Caco-2 (cell line): Measurements from ENCODE around the gene RAB41. TPM values are rescaled to one million over a fixed set of nuclear protein-coding genes. Genes with fewer than 3 reads are reported as not detected.

Experiments used
- BruUV-seq: library from RNA; stranded (reverse); fragments of 400-500 nt; replicated peaks from 2 replicates; lab custom pipeline; 2021; lab: Mats Ljungman, UMichigan
- CTCF ChIA-PET: fragments of 300-600 bp; sonication (Branson Sonifier 250); formaldehyde crosslinking; loops from one replicate; lab custom pipeline; 2022; ENCODE audit warnings: antibody characterized with exemption; lab: Charles Lee
- POLR2A ChIA-PET: fragments of 300-600 bp; sonication (Branson Sonifier 250); formaldehyde crosslinking; loops from one replicate; lab custom pipeline; 2022; ENCODE audit warnings: antibody characterized with exemption; lab: Charles Lee
- DNase-seq, 2 experiments: peaks; one replicate each; pipeline versions ENCODE4 v3.0.0 to v3.0.0-alpha.2; 2020 to 2022
- H3K27me3 ChIP-seq: replicated peaks from 2 replicates; pipeline ENCODE4 v1.6.0; 2011; ENCODE audit warnings: low read length; ENCODE audit not compliant: control insufficient read depth, insufficient read depth
- H3K36me3 ChIP-seq: 2 replicates; pipeline ENCODE4 v1.5.1; 2011; ENCODE audit warnings: low read length; ENCODE audit not compliant: control insufficient read depth, insufficient read depth
- H3K4me1 ChIP-seq: fragments of 250-450 bp; sonication (Bioruptor Pico); 2 replicates; pipeline ENCODE4 v1.5.1; 2020; ENCODE audit warnings: mild to moderate bottlenecking
- H3K4me3 ChIP-seq: 2 replicates; pipeline ENCODE4 v1.5.1; 2011; ENCODE audit warnings: low read depth, mild to moderate bottlenecking, control low read depth, low read length
- H3K9me3 ChIP-seq: fragments of 250-450 bp; sonication (Bioruptor Pico); 2 replicates; pipeline ENCODE4 v1.5.1; 2020; ENCODE audit warnings: mild to moderate bottlenecking, moderate library complexity
- H3K27ac Mint-ChIP-seq: one replicate; pipeline ENCODE4 v1.8.0; 2022; ENCODE audit warnings: mixed read lengths; ENCODE audit not compliant: unreplicated experiment
- H3K27me3 Mint-ChIP-seq: one replicate; pipeline ENCODE4 v1.8.0; 2022; ENCODE audit warnings: mixed read lengths; ENCODE audit not compliant: insufficient read depth, unreplicated experiment
- H3K36me3 Mint-ChIP-seq: one replicate; pipeline ENCODE4 v1.8.0; 2022; ENCODE audit warnings: mild to moderate bottlenecking, mixed read lengths; ENCODE audit not compliant: insufficient read depth, unreplicated experiment
- H3K4me1 Mint-ChIP-seq: one replicate; pipeline ENCODE4 v1.8.0; 2022; ENCODE audit warnings: low read depth, mixed read lengths; ENCODE audit not compliant: unreplicated experiment
- H3K4me3 Mint-ChIP-seq: one replicate; pipeline ENCODE4 v1.8.0; 2022; ENCODE audit warnings: mild to moderate bottlenecking, moderate library complexity, mixed read lengths; ENCODE audit not compliant: unreplicated experiment
- H3K9me3 Mint-ChIP-seq: one replicate; pipeline ENCODE4 v1.8.0; 2022; ENCODE audit warnings: mixed read lengths; ENCODE audit not compliant: unreplicated experiment
- intact Hi-C: fragments of 100-400 bp; cut with micrococcal nuclease; formaldehyde crosslinking; loops from one replicate; pipeline ENCODE4 v1.10.0; 2022; ENCODE audit not compliant: unreplicated experiment
- total RNA-seq: library from RNA; stranded (reverse); gene quantifications from 2 replicates; pipeline ENCODE4 v1.2.3, GENCODE V29; 2022
- TF ChIP-seq, protein P1 (sequence below), 2 experiments: fragments of 200-600 bp in 1 of 2; IDR thresholded peaks; 1 replicate in 1 of 2; 2 replicates in 1 of 2; pipeline versions ENCODE4 v1.5.1 to v1.8.0; 2011 to 2022; ENCODE audit warnings: antibody characterized with exemption in 1 of 2, control low read depth in 1 of 2, inconsistent platforms in 1 of 2, low read depth in 1 of 2, low read length in 1 of 2, mild to moderate bottlenecking in 1 of 2, moderate library complexity in 1 of 2; ENCODE audit not compliant: insufficient read depth in 1 of 2, severe bottlenecking in 1 of 2, unreplicated experiment in 1 of 2

Gene RAB41
- total RNA-seq, 1 experiment from 2014 or later = not detected

DNA sequence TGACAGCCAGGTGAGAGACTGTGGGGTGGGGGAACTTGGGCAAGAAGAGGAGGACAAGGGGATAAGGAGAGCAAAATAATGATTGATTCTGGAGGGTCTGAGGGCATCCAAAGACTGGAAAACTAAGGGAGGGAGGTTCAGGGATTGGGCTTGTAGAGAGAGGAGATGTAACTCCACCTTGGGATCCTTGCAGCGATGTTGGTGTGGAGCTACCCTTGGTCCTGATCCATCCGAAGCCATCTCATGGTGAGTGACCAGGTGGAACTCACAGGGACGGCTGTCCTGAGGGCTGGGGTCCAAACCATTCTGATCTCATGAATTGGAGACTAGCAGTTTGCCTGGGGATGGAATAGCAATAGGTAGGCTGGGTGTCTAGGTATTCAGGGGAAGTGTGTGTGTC is 1.4 kb upstream of the RAB41 start:
- peaks cover 7% of the 10 kb centered on the region for H3K4me1 Mint-ChIP-seq
- TF ChIP-seq, protein P1, sequence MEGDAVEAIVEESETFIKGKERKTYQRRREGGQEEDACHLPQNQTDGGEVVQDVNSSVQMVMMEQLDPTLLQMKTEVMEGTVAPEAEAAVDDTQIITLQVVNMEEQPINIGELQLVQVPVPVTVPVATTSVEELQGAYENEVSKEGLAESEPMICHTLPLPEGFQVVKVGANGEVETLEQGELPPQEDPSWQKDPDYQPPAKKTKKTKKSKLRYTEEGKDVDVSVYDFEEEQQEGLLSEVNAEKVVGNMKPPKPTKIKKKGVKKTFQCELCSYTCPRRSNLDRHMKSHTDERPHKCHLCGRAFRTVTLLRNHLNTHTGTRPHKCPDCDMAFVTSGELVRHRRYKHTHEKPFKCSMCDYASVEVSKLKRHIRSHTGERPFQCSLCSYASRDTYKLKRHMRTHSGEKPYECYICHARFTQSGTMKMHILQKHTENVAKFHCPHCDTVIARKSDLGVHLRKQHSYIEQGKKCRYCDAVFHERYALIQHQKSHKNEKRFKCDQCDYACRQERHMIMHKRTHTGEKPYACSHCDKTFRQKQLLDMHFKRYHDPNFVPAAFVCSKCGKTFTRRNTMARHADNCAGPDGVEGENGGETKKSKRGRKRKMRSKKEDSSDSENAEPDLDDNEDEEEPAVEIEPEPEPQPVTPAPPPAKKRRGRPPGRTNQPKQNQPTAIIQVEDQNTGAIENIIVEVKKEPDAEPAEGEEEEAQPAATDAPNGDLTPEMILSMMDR (IDR thresholded peaks at IDR 0.05; ENCODE audit: insufficient read depth in 1 of 2, low read depth in 1 of 2, low read length in 1 of 2, severe bottlenecking in 1 of 2, unreplicated experiment in 1 of 2) = no peak
- H3K36me3 Mint-ChIP-seq = no peaks in the 10 kb centered on the region
- H3K9me3 Mint-ChIP-seq = no peaks in the 10 kb centered on the region
- H3K27me3 Mint-ChIP-seq = peaks cover 4% of the 10 kb centered on the region
- no peaks in the 10 kb centered on the region for H3K9me3 ChIP-seq
- DNase-seq = no peak
- CTCF ChIA-PET = interaction anchor here (0.6 kb wide), 1 partner anchor 147 kb away, joined by 4 read pairs; the partner anchor contains the start of gene IGBP1
- H3K4me3 Mint-ChIP-seq = no peak overlapping the region
- intact Hi-C loops = no loop called here
- H3K27me3 ChIP-seq = no peaks in the 10 kb centered on the region
- no peak overlapping the region for H3K27ac Mint-ChIP-seq
- POLR2A ChIA-PET = no interaction called here
- no TSS peak for BruUV-seq
- no peaks in the 10 kb centered on the region for H3K36me3 ChIP-seq
- H3K4me3 ChIP-seq = no peak overlapping the region
- H3K4me1 ChIP-seq = no peaks in the 10 kb centered on the region

DNA sequence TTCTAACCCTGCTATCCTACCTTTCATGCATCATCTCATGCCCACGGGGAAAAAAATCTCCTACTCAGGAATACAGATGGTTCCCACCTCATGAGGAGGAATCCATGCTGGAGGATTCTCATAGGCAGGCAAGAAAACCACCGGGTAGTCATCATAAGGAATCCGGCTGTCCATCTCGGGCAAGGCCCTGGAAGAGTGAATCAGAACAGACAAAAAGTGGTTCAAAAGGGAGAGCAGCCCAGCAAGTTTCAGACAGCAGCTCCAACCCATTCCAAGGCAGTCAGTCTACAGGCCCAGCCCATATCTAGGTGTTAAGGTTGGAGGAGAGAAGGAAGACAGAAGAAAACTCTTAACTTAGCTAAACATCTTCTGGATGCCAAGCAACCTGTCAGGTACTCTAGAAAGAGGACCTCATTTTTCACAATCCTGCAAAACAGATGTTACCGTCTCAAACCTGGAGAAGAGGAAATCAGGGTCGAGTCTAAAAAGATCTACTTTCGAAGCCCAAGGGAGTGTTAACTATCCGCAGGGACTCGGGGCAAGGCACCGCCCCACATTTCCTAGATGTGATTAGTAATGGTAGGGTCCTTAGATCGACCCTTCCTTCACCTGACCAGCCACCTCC is 7.3 kb downstream of the RAB41 start:
- Mint-ChIP-seq H3K36me3 (peaks cover 6% of the 10 kb centered on the region), H3K9me3 (no peaks in the 10 kb centered on the region), H3K27ac (peak overlapping the region; percentile 83), H3K27me3 (no peaks in the 10 kb centered on the region), H3K4me3 (peak overlapping the region; percentile 87), H3K4me1 (peaks cover 14% of the 10 kb centered on the region)
- H3K36me3 ChIP-seq = no peaks in the 10 kb centered on the region
- ChIA-PET POLR2A (interaction anchor here (1.0 kb wide), 1 partner anchor 10 kb away, joined by 8 read pairs; no protein-coding TSS in a partner anchor), CTCF (interaction anchor here (1.6 kb wide), 1 partner anchor 156 kb away, joined by 7 read pairs; the partner anchor contains the start of gene IGBP1)
- TF ChIP-seq, protein P1 (IDR thresholded peaks at IDR 0.05; ENCODE audit: insufficient read depth in 1 of 2, low read depth in 1 of 2, low read length in 1 of 2, severe bottlenecking in 1 of 2, unreplicated experiment in 1 of 2) = no peak
- no peaks in the 10 kb centered on the region for H3K4me1 ChIP-seq
- intact Hi-C loops = no loop called here
- no peaks in the 10 kb centered on the region for H3K9me3 ChIP-seq
- BruUV-seq = TSS peak; percentile 69
- H3K27me3 ChIP-seq = no peaks in the 10 kb centered on the region
- DNase-seq = no peak
- peak overlapping the region; percentile 84 for H3K4me3 ChIP-seq

DNA sequence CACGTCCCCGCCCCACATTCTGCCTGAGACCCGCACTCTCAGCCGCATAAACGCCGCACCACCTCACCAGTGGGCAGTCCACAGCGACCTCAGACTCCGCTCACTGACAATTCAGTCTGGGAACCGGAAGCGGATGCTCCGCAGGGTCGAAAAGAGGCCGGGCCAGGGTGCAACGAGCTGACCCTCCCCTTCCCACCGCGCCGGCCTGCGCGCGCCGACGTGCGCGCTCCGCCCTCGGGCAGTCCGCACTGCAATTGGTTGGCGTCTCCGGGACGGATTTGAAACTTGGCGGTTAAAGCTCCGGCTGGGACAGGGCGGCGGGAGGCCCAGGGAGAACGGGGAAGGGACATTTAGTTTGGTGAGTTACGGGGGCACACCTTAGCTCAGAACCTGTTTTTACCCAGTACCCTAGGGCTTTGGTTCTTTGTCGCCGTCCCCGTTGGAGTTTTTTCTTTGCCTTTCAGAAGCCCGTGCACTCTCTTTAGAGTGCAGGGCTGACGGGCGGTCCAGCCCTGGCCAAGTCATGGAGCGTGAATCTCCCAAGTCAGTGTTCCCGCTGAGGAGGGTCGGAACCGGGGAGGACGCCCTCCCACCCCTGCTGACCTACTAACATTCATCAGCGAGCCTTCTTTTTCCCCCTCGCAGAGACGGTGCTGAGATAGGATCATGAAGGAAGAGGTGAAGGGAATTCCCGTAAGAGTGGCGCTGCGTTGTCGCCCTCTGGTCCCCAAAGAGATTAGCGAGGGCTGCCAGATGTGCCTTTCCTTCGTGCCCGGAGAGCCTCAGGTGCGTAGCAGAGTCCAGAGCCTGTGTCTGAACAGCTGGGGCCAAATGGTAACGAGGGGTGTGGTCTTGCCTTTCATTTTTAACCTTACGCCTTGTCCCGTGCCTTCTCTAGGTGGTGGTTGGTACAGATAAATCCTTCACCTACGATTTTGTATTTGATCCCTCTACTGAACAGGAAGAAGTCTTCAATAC is 8.1 kb downstream of the RAB41 start, which contains the start of the genes KIF4A and PDZD11:
Gene KIF4A, plus strand, starts transcription at position 312 of the 978 bp plus-strand sequence. Its CDS starts 355 bp downstream, at position 667.
Gene PDZD11, minus strand, starts transcription at position 135 of the 978 bp plus-strand sequence. CDS start 586 bp downstream, outside the sequence.
- ChIA-PET POLR2A (interaction anchor here (1.0 kb wide), 1 partner anchor 9 kb away, joined by 8 read pairs; no protein-coding TSS in a partner anchor), CTCF (interaction anchor here (1.6 kb wide), 1 partner anchor 157 kb away, joined by 7 read pairs; the partner anchor contains the start of gene IGBP1)
- Histone ChIP-seq H3K4me1 (no peaks in the 10 kb centered on the region), H3K36me3 (no peaks in the 10 kb centered on the region), H3K27me3 (no peaks in the 10 kb centered on the region), H3K4me3 (peak within 1 kb of the TSS; percentile 84), H3K9me3 (no peaks in the 10 kb centered on the region)
- intact Hi-C loops = no loop called here
- TF ChIP-seq, protein P1 (IDR thresholded peaks at IDR 0.05; ENCODE audit: insufficient read depth in 1 of 2, low read depth in 1 of 2, low read length in 1 of 2, severe bottlenecking in 1 of 2, unreplicated experiment in 1 of 2) = no peak
- Mint-ChIP-seq H3K4me3 (peak within 1 kb of the TSS; percentile 87), H3K27ac (peak within 1 kb of the TSS; percentile 83), H3K4me1 (peaks cover 7% of the 10 kb centered on the region), H3K27me3 (no peaks in the 10 kb centered on the region), H3K36me3 (peaks cover 6% of the 10 kb centered on the region), H3K9me3 (no peaks in the 10 kb centered on the region)
- DNase-seq = peak; percentile 84 to 87
- BruUV-seq = TSS peak; percentile 62
